GM13977 (cell line): ENCODE results near the gene KIF25.

ENCODE experiments used
- DNase-seq: peaks from one replicate; pipeline ENCODE4 v3.0.0; 2012; ENCODE audit warnings: low spot score
- in situ Hi-C: fragments of 300-500 bp; cut with MboI; formaldehyde crosslinking; loops from one replicate; pipeline ENCODE4 v1.12.0; 2022; ENCODE audit warnings: low sequenced_read_pairs, low pct_unique_long_range_greater_than_20kb, mixed read lengths, inconsistent platforms; ENCODE audit not compliant: unreplicated experiment
- TF ChIP-seq, protein P1 (sequence below): IDR thresholded peaks from 2 replicates; pipeline ENCODE4 v1.5.1; 2012; ENCODE audit warnings: mild to moderate bottlenecking, control low read depth; ENCODE audit not compliant: insufficient read depth; ENCODE audit errors: extremely low read depth, missing control alignments

KIF25 gene

GRCh38 chr6:168082860-168083513, 85.5 kb downstream of the KIF25 start:
- in situ Hi-C loops = no loop called here
- DNase-seq = no peak
- TF ChIP-seq, protein P1, sequence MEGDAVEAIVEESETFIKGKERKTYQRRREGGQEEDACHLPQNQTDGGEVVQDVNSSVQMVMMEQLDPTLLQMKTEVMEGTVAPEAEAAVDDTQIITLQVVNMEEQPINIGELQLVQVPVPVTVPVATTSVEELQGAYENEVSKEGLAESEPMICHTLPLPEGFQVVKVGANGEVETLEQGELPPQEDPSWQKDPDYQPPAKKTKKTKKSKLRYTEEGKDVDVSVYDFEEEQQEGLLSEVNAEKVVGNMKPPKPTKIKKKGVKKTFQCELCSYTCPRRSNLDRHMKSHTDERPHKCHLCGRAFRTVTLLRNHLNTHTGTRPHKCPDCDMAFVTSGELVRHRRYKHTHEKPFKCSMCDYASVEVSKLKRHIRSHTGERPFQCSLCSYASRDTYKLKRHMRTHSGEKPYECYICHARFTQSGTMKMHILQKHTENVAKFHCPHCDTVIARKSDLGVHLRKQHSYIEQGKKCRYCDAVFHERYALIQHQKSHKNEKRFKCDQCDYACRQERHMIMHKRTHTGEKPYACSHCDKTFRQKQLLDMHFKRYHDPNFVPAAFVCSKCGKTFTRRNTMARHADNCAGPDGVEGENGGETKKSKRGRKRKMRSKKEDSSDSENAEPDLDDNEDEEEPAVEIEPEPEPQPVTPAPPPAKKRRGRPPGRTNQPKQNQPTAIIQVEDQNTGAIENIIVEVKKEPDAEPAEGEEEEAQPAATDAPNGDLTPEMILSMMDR = no peak

- no peak for DNase-seq
- in situ Hi-C loops = no loop called here
- TF ChIP-seq, protein P1 = no peak
Measured at GRCh38 chr6:168083514-168083885, 86.0 kb downstream of the KIF25 start.

DNA sequence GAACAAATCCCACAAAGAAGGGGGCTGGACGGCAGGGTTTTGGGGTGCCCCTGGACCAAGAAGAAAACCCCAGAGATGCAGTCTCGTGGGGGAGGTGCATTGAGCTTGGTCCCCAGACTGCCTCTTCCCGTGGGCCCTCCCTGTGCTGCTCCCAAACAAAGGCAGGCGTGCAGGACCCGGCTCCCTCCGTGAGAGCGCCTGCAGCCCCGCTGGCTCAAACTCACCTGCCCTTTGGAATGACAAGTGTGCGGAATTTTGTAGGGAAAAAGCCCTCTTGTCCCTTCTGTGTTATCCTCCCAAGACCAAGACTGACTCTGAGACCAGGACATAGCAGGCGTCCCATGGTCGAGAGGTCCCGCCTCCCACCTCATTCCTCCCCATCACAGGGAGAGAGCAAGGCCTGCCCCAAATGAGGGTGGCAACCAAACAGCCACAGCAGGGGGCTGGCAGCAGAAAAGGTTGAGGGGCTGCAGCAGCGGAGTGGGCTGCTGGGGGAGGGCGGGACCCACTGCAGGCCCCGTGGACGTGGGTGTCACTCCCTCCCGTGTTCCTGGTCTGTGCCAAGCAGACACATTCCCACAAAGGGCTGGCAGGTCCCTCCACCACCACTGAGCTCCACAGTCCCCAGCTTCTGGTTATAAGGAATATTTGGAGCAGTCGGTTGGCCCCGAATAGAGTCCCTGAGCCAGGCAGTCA, 87.1 kb downstream of the KIF25 start:
- no peak for DNase-seq
- in situ Hi-C loops = no loop called here
- TF ChIP-seq, protein P1 = no peak

DNA sequence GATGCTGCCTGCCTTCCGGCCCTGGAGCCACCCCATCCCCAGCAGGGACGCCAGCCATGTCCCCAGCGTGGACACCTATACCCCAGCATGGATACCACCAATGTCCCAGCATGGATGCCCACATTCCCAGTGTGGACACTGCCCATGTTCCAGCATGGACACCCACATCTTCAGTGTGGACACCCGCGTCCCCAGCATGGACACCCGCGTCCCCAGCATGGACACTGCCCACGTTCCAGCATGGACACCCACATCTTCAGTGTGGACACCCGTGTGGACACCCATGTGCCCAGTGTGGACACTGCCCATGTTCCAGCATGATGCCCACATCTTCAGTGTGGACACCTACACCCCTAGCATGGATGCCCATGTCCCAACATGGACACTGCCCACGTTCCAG, 88.6 kb downstream of the KIF25 start:
- in situ Hi-C loops = no loop called here
- TF ChIP-seq, protein P1 = no peak
- no peak for DNase-seq

DNA sequence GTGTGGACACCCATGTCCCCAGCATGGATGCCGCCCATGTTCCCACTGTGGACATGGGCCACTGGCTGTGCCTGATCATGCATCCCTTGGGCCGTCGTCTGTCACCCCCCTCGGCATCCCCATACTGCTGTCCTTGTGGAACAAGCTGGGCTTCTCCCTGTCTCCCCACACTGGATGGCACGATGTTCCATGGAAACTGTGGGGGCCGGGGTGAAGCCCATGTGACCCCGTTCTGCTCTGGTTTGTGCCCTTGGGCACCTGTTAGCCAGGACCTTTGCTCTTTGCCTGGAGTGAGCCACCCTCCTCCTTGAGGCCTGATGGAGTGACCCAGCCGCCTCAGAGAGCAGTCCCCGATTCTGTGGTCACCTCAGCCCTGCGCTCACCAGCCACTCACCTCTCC, 89.1 kb downstream of the KIF25 start:
- in situ Hi-C loops = no loop called here
- no peak for DNase-seq
- TF ChIP-seq, protein P1 = no peak

DNA sequence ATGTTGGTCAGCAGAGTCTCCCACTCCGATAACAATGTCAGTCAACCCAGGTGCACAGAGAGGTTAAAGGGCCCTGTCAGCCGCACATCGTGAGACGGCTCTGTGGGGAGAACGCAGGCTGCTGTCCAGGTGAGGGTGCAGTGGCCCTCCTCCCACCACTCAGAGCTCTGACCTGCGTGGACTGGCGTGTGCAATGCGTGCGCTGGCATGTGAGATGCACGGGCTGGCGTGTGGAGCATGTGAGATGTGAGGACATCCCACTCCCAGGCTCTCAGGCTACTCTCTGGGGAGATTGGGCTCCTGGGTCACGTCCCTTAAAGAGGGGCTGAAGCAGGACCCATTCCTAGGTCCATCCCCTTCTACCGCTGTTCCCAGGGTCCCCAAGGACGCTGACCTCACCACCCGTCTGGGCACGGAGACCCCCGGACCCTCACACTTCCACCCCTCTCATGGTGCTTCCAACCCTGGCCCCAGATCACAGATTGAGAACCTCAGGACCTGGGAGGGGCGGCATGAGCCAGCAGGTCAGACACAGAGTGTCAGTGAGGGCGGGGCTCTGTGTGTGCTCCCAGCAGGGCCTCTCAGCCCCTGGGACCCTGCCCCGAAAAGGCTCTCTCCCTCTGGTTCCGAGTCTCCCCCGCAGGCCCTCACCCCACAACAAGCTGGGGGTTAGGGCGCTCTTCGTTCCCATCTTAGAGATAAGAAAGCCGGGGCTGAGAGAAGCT, 90.1 kb downstream of the KIF25 start:
- TF ChIP-seq, protein P1 = no peak
- no peak for DNase-seq
- in situ Hi-C loops = no loop called here
